Activated naive CD8-positive, alpha-beta T cell treated with anti-CD3 and anti-CD28 coated beads, Interleukin-2, amount 10 ng/mL, durations not matched to agents 7 days and 5 days (primary cell): ENCODE measurements around the gene ZBED2. TPM values are rescaled to one million over a fixed set of nuclear protein-coding genes. Genes with fewer than 3 reads are reported as not detected.

Experiments used
- ATAC-seq: fragments of 150-1000 bp; cut with Tn5 transposase; one replicate; pipeline ENCODE4 v1.10.0; 2021; ENCODE audit warnings: low read depth, moderate library complexity
- POLR2A ChIA-PET: fragments of 350-600 bp; sonication (Branson Sonifier 250); formaldehyde crosslinking; loops from one replicate; lab custom pipeline; 2021; ENCODE audit warnings: antibody characterized with exemption; lab: Charles Lee
- DNase-seq: peaks from one replicate; pipeline ENCODE4 v3.0.0; 2021
- H3K27ac Mint-ChIP-seq: one replicate; pipeline ENCODE4 v1.8.0; 2022; ENCODE audit warnings: mild to moderate bottlenecking, mixed read lengths
- H3K27me3 Mint-ChIP-seq: one replicate; pipeline ENCODE4 v1.8.0; 2022; ENCODE audit warnings: mild to moderate bottlenecking, moderate library complexity, mixed read lengths
- H3K36me3 Mint-ChIP-seq: one replicate; pipeline ENCODE4 v1.8.0; 2021; ENCODE audit warnings: mild to moderate bottlenecking, mixed read lengths
- H3K4me1 Mint-ChIP-seq: one replicate; pipeline ENCODE4 v1.8.0; 2021; ENCODE audit warnings: mixed read lengths
- H3K4me3 Mint-ChIP-seq: one replicate; pipeline ENCODE4 v1.8.0; 2022; ENCODE audit warnings: mild to moderate bottlenecking, moderate library complexity, mixed read lengths
- H3K9me3 Mint-ChIP-seq: one replicate; pipeline ENCODE4 v1.8.0; 2021; ENCODE audit warnings: mixed read lengths
- total RNA-seq, 2 experiments: library from RNA; stranded (reverse); gene quantifications; one replicate each; pipeline ENCODE4 v1.2.3, GENCODE V29; 2021

The ZBED2 gene
- total RNA-seq, 2 experiments from 2014 or later = 1.9 TPM

- no peak for DNase-seq
- Mint-ChIP-seq H3K4me1 (peaks cover 61% of the 10 kb centered on the region), H3K36me3 (peaks cover 82% of the 10 kb centered on the region), H3K4me3 (peak overlapping the region; percentile 39), H3K27ac (peak overlapping the region; percentile 91), H3K27me3 (no peaks in the 10 kb centered on the region), H3K9me3 (peaks cover 2% of the 10 kb centered on the region)
- ATAC-seq = peak; percentile 2
- POLR2A ChIA-PET = interaction anchor here (0.6 to 2.8 kb wide), 15 partner anchors 8 to 244 kb away, joined by 3 to 49 read pairs (median 6); partner anchors contain the start of genes CD96 and ZBED2
These were observed 20.7 kb upstream of the ZBED2 start for GRCh38 chr3:111615880-111616279.

GRCh38 chr3:111613294-111613693 is 18.1 kb upstream of the ZBED2 start:
- peaks cover 76% of the 10 kb centered on the region for H3K36me3 Mint-ChIP-seq
- H3K9me3 Mint-ChIP-seq = peaks cover 2% of the 10 kb centered on the region
- no peak overlapping the region for H3K4me3 Mint-ChIP-seq
- peak overlapping the region; percentile 17 for H3K27ac Mint-ChIP-seq
- H3K4me1 Mint-ChIP-seq = peaks cover 81% of the 10 kb centered on the region
- DNase-seq (no peak), ATAC-seq (no peak)
- POLR2A ChIA-PET = no interaction called here
- no peaks in the 10 kb centered on the region for H3K27me3 Mint-ChIP-seq

GRCh38 chr3:111610612-111611054 is 15.5 kb upstream of the ZBED2 start:
- Mint-ChIP-seq H3K27ac (peak overlapping the region; percentile 93), H3K4me3 (peak overlapping the region; percentile 69), H3K4me1 (peaks cover 91% of the 10 kb centered on the region), H3K27me3 (no peaks in the 10 kb centered on the region), H3K9me3 (peaks cover 4% of the 10 kb centered on the region), H3K36me3 (peaks cover 79% of the 10 kb centered on the region)
- POLR2A ChIA-PET = interaction anchor here (0.8 to 1.8 kb wide), 6 partner anchors 15 to 69 kb away, joined by 3 to 10 read pairs (median 4); partner anchors contain the start of genes CD96 and ZBED2
- peak; percentile 34 for ATAC-seq
- no peak for DNase-seq

GRCh38 chr3:111610189-111610588 is 15.0 kb upstream of the ZBED2 start:
- ATAC-seq = peak; percentile 71
- Mint-ChIP-seq H3K27me3 (no peaks in the 10 kb centered on the region), H3K27ac (peak overlapping the region; percentile 93), H3K4me1 (peaks cover 91% of the 10 kb centered on the region), H3K36me3 (peaks cover 81% of the 10 kb centered on the region), H3K9me3 (peaks cover 4% of the 10 kb centered on the region), H3K4me3 (peak overlapping the region; percentile 69)
- no peak for DNase-seq
- POLR2A ChIA-PET = interaction anchor here (0.8 to 1.8 kb wide), 6 partner anchors 15 to 69 kb away, joined by 3 to 10 read pairs (median 4); partner anchors contain the start of genes CD96 and ZBED2

- peaks cover 4% of the 10 kb centered on the region for H3K9me3 Mint-ChIP-seq
- DNase-seq = no peak
- peaks cover 91% of the 10 kb centered on the region for H3K4me1 Mint-ChIP-seq
- H3K27me3 Mint-ChIP-seq = no peaks in the 10 kb centered on the region
- peak; percentile 18 for ATAC-seq
- H3K4me3 Mint-ChIP-seq = peak overlapping the region; percentile 69
- POLR2A ChIA-PET = interaction anchor here (0.8 to 1.3 kb wide), 3 partner anchors 16 to 64 kb away, joined by 3 to 7 read pairs (median 3); no protein-coding TSS in a partner anchor
- peaks cover 81% of the 10 kb centered on the region for H3K36me3 Mint-ChIP-seq
- H3K27ac Mint-ChIP-seq = peak overlapping the region; percentile 93
These were observed 14.6 kb upstream of the ZBED2 start for GRCh38 chr3:111609700-111610099.

- Mint-ChIP-seq H3K4me1 (peaks cover 93% of the 10 kb centered on the region), H3K36me3 (peaks cover 83% of the 10 kb centered on the region), H3K9me3 (peaks cover 6% of the 10 kb centered on the region), H3K27ac (peak overlapping the region; percentile 88), H3K27me3 (no peaks in the 10 kb centered on the region), H3K4me3 (peak overlapping the region; percentile 45)
- DNase-seq = no peak
- peak; percentile 26 for ATAC-seq
- POLR2A ChIA-PET = interaction anchor here (0.6 to 2.6 kb wide), 3 partner anchors 8 to 65 kb away, joined by 3 to 9 read pairs (median 5); no protein-coding TSS in a partner anchor
These were observed 13.2 kb upstream of the ZBED2 start for GRCh38 chr3:111608383-111608782.

GRCh38 chr3:111607240-111607920 is 12.2 kb upstream of the ZBED2 start:
- Mint-ChIP-seq H3K4me3 (peak overlapping the region; percentile 45), H3K27me3 (no peaks in the 10 kb centered on the region), H3K4me1 (peaks cover 93% of the 10 kb centered on the region), H3K9me3 (peaks cover 6% of the 10 kb centered on the region), H3K36me3 (peaks cover 81% of the 10 kb centered on the region), H3K27ac (peak overlapping the region; percentile 88)
- no peak for DNase-seq
- ATAC-seq = no peak
- POLR2A ChIA-PET = interaction anchor here (0.9 to 2.6 kb wide), 4 partner anchors 9 to 66 kb away, joined by 3 to 9 read pairs (median 3); no protein-coding TSS in a partner anchor

- no peaks in the 10 kb centered on the region for H3K27me3 Mint-ChIP-seq
- H3K9me3 Mint-ChIP-seq = peaks cover 4% of the 10 kb centered on the region
- peak overlapping the region; percentile 49 for H3K27ac Mint-ChIP-seq
- no peak overlapping the region for H3K4me3 Mint-ChIP-seq
- POLR2A ChIA-PET = no interaction called here
- DNase-seq (no peak), ATAC-seq (no peak)
- peaks cover 75% of the 10 kb centered on the region for H3K36me3 Mint-ChIP-seq
- H3K4me1 Mint-ChIP-seq = peaks cover 79% of the 10 kb centered on the region
These were observed 10.3 kb upstream of the ZBED2 start for GRCh38 chr3:111605493-111605892.

- H3K27ac Mint-ChIP-seq = peak overlapping the region; percentile 49
- ATAC-seq (no peak), DNase-seq (no peak)
- no peaks in the 10 kb centered on the region for H3K27me3 Mint-ChIP-seq
- POLR2A ChIA-PET = interaction anchor here (0.5 kb wide), 1 partner anchor 52 kb away, joined by 4 read pairs; no protein-coding TSS in a partner anchor
- peaks cover 77% of the 10 kb centered on the region for H3K36me3 Mint-ChIP-seq
- peaks cover 76% of the 10 kb centered on the region for H3K4me1 Mint-ChIP-seq
- H3K4me3 Mint-ChIP-seq = no peak overlapping the region
- peaks cover 4% of the 10 kb centered on the region for H3K9me3 Mint-ChIP-seq
These were observed 9.9 kb upstream of the ZBED2 start for GRCh38 chr3:111605018-111605417.

GRCh38 chr3:111604119-111604518 is 9.0 kb upstream of the ZBED2 start:
- DNase-seq = no peak
- H3K36me3 Mint-ChIP-seq = peaks cover 80% of the 10 kb centered on the region
- peaks cover 4% of the 10 kb centered on the region for H3K9me3 Mint-ChIP-seq
- peak overlapping the region; percentile 86 for H3K27ac Mint-ChIP-seq
- no peak for ATAC-seq
- POLR2A ChIA-PET = interaction anchor here (0.5 to 1.2 kb wide), 2 partner anchors 12 to 51 kb away, joined by 3 to 4 read pairs; no protein-coding TSS in a partner anchor
- no peaks in the 10 kb centered on the region for H3K27me3 Mint-ChIP-seq
- H3K4me1 Mint-ChIP-seq = peaks cover 70% of the 10 kb centered on the region
- peak overlapping the region; percentile 21 for H3K4me3 Mint-ChIP-seq

GRCh38 chr3:111603679-111604078 is 8.5 kb upstream of the ZBED2 start:
- ATAC-seq = no peak
- Mint-ChIP-seq H3K27ac (peak overlapping the region; percentile 86), H3K9me3 (peaks cover 4% of the 10 kb centered on the region), H3K4me1 (peaks cover 66% of the 10 kb centered on the region), H3K27me3 (no peaks in the 10 kb centered on the region), H3K36me3 (peaks cover 76% of the 10 kb centered on the region), H3K4me3 (peak overlapping the region; percentile 59)
- no peak for DNase-seq
- POLR2A ChIA-PET = interaction anchor here (0.8 to 1.2 kb wide), 2 partner anchors 13 to 56 kb away, joined by 3 read pairs; no protein-coding TSS in a partner anchor

GRCh38 chr3:111601810-111602209 is 6.7 kb upstream of the ZBED2 start:
- DNase-seq (no peak), ATAC-seq (no peak)
- POLR2A ChIA-PET = interaction anchor here (1.6 kb wide), 1 partner anchor 15 kb away, joined by 7 read pairs; no protein-coding TSS in a partner anchor
- H3K9me3 Mint-ChIP-seq = peaks cover 4% of the 10 kb centered on the region
- H3K4me3 Mint-ChIP-seq = no peak overlapping the region
- peaks cover 53% of the 10 kb centered on the region for H3K4me1 Mint-ChIP-seq
- no peak overlapping the region for H3K27ac Mint-ChIP-seq
- H3K36me3 Mint-ChIP-seq = peaks cover 75% of the 10 kb centered on the region
- no peaks in the 10 kb centered on the region for H3K27me3 Mint-ChIP-seq

GRCh38 chr3:111598552-111598951 is 3.4 kb upstream of the ZBED2 start:
- no peaks in the 10 kb centered on the region for H3K27me3 Mint-ChIP-seq
- DNase-seq (no peak), ATAC-seq (no peak)
- POLR2A ChIA-PET = interaction anchor here (0.6 kb wide), 1 partner anchor 454 kb away, joined by 3 read pairs; no protein-coding TSS in a partner anchor
- H3K27ac Mint-ChIP-seq = no peak overlapping the region
- H3K36me3 Mint-ChIP-seq = peaks cover 70% of the 10 kb centered on the region
- H3K9me3 Mint-ChIP-seq = peaks cover under 1% of the 10 kb centered on the region
- H3K4me1 Mint-ChIP-seq = peaks cover 48% of the 10 kb centered on the region
- no peak overlapping the region for H3K4me3 Mint-ChIP-seq
